IMR-90 (cell line): ENCODE measurements around the gene PCNP. TPM values are rescaled to one million over a fixed set of nuclear protein-coding genes. Genes with fewer than 3 reads are reported as not detected.

Experiments used
- ATAC-seq: fragments of 200-7000 bp; cut with Tn5 transposase; 2 replicates; pipeline ENCODE4 v1.9.1; 2020; ENCODE audit warnings: low read depth, mild to moderate bottlenecking, moderate library complexity
- BruUV-seq: library from RNA; stranded (reverse); fragments of 400-500 nt; replicated peaks from 2 replicates; lab custom pipeline; 2021; lab: Mats Ljungman, UMichigan
- CTCF ChIA-PET: fragments of 300-600 bp; formaldehyde crosslinking; extraction: SDS; loops from one replicate; lab custom pipeline; 2021; ENCODE audit warnings: antibody characterized with exemption; lab: Yijun Ruan, JAX
- POLR2A ChIA-PET: fragments of 300-600 bp; sonication (Branson Sonifier 250); formaldehyde crosslinking; loops from one replicate; lab custom pipeline; 2022; ENCODE audit warnings: antibody characterized with exemption; ENCODE audit not compliant: unreplicated experiment; lab: Charles Lee
- DNase-seq: peaks from one replicate; pipeline ENCODE4 v3.0.0; 2013
- H2AFZ ChIP-seq: replicated peaks from 2 replicates; pipeline ENCODE3; 2013; ENCODE audit warnings: low read length, mild to moderate bottlenecking; ENCODE audit not compliant: poor library complexity
- H2AK5ac ChIP-seq: 2 replicates; pipeline ENCODE4 v1.6.1; 2013; ENCODE audit warnings: low read depth, low read length, inconsistent platforms
- H2AK9ac ChIP-seq: replicated peaks from 2 replicates; pipeline ENCODE3; 2013; ENCODE audit warnings: mild to moderate bottlenecking, low read depth, low read length, moderate library complexity; ENCODE audit not compliant: poor library complexity
- H2BK120ac ChIP-seq: 2 replicates; pipeline ENCODE4 v1.6.1; 2013; ENCODE audit warnings: low read depth, low read length, inconsistent platforms
- H2BK15ac ChIP-seq: 3 replicates; pipeline ENCODE4 v1.6.1; 2013; ENCODE audit warnings: low read depth, low read length, inconsistent platforms
- H2BK20ac ChIP-seq: 2 replicates; pipeline ENCODE4 v1.6.1; 2013; ENCODE audit warnings: low read depth, mild to moderate bottlenecking, inconsistent platforms, low read length, moderate library complexity
- H2BK5ac ChIP-seq: 2 replicates; pipeline ENCODE4 v1.6.1; 2013; ENCODE audit warnings: mild to moderate bottlenecking, low read depth, low read length, inconsistent platforms; ENCODE audit not compliant: poor library complexity, severe bottlenecking
- H3K14ac ChIP-seq: replicated peaks from 2 replicates; pipeline ENCODE4 v1.6.1; 2013; ENCODE audit warnings: low read depth, low read length, inconsistent platforms
- H3K18ac ChIP-seq: 2 replicates; pipeline ENCODE4 v1.6.1; 2013; ENCODE audit warnings: low read depth, low read length, control low read depth
- H3K23ac ChIP-seq: 2 replicates; pipeline ENCODE4 v1.6.1; 2013; ENCODE audit warnings: low read depth, low read length, inconsistent platforms
- H3K27ac ChIP-seq: 2 replicates; pipeline ENCODE4 v1.5.1; 2013; ENCODE audit warnings: mild to moderate bottlenecking, control low read depth, low read length; ENCODE audit not compliant: insufficient read depth
- H3K27me3 ChIP-seq: 2 replicates; pipeline ENCODE4 v1.6.1; 2013; ENCODE audit warnings: low read length; ENCODE audit not compliant: control insufficient read depth, insufficient read depth
- H3K36me3 ChIP-seq: 2 replicates; pipeline ENCODE4 v1.6.1; 2013; ENCODE audit warnings: low read length, mixed read lengths; ENCODE audit not compliant: control insufficient read depth, insufficient read depth
- H3K4ac ChIP-seq: 2 replicates; pipeline ENCODE4 v1.6.1; 2013; ENCODE audit warnings: low read depth, low read length, inconsistent platforms
- H3K4me1 ChIP-seq: 2 replicates; pipeline ENCODE4 v1.6.1; 2013; ENCODE audit warnings: low read length, mixed read lengths; ENCODE audit not compliant: control insufficient read depth, insufficient read depth
- H3K4me2 ChIP-seq: 2 replicates; pipeline ENCODE4 v1.6.1; 2013; ENCODE audit warnings: low read depth, mild to moderate bottlenecking, control low read depth, low read length, moderate library complexity
- H3K4me3 ChIP-seq: 2 replicates; pipeline ENCODE4 v1.5.1; 2013; ENCODE audit warnings: low read depth, mild to moderate bottlenecking, control low read depth, low read length, moderate library complexity; ENCODE audit not compliant: insufficient read depth
- H3K56ac ChIP-seq: 2 replicates; pipeline ENCODE4 v1.6.1; 2013; ENCODE audit warnings: low read length, inconsistent platforms; ENCODE audit not compliant: insufficient read depth; ENCODE audit errors: extremely low read depth
- H3K79me1 ChIP-seq, 2 experiments: 2 replicates each; pipeline ENCODE4 v1.6.1; 2013; ENCODE audit warnings: low read length in 2 of 2, inconsistent platforms in 1 of 2, low read depth in 1 of 2
- H3K9ac ChIP-seq: 2 replicates; pipeline ENCODE4 v1.6.1; 2013; ENCODE audit warnings: low read depth, low read length, control low read depth
- H3K9me1 ChIP-seq: 2 replicates; pipeline ENCODE4 v1.6.1; 2013; ENCODE audit warnings: low read length, inconsistent platforms; ENCODE audit not compliant: insufficient read depth
- H3K9me3 ChIP-seq: 2 replicates; pipeline ENCODE4 v1.6.1; 2013; ENCODE audit warnings: low read length; ENCODE audit not compliant: control insufficient read depth, insufficient read depth
- H4K20me1 ChIP-seq: 2 replicates; pipeline ENCODE4 v1.6.1; 2013; ENCODE audit warnings: low read length, inconsistent platforms; ENCODE audit not compliant: insufficient read depth
- H4K5ac ChIP-seq: 2 replicates; pipeline ENCODE4 v1.6.1; 2013; ENCODE audit warnings: mild to moderate bottlenecking, low read depth, low read length, control low read depth
- H4K8ac ChIP-seq, 2 experiments: 2 replicates each; pipeline ENCODE4 v1.6.1; 2013; ENCODE audit warnings: low read depth in 2 of 2, low read length in 2 of 2, control low read depth in 1 of 2, inconsistent platforms in 1 of 2
- H4K91ac ChIP-seq: 2 replicates; pipeline ENCODE4 v1.6.1; 2013; ENCODE audit warnings: low read depth, low read length, inconsistent platforms; ENCODE audit not compliant: insufficient read depth
- CEBPB ChIP-seq: IDR thresholded peaks from 2 replicates; pipeline ENCODE4 v1.6.1; 2012; ENCODE audit warnings: low read depth, low read length, improper control_type of control experiment
- CHD1 ChIP-seq: IDR thresholded peaks from 2 replicates; pipeline ENCODE4 v1.6.1; 2012; ENCODE audit warnings: low read depth, low read length, improper control_type of control experiment
- FOS ChIP-seq: fragments of 150-350 bp; IDR thresholded peaks from 2 replicates; pipeline ENCODE4 v1.6.1; 2016; ENCODE audit warnings: low read depth, low read length
- MAFK ChIP-seq: IDR thresholded peaks from 2 replicates; pipeline ENCODE4 v1.6.1; 2012; ENCODE audit warnings: low read depth, low read length, improper control_type of control experiment
- MAZ ChIP-seq: IDR thresholded peaks from 2 replicates; pipeline ENCODE4 v1.6.1; 2012; ENCODE audit warnings: low read depth, mild to moderate bottlenecking, low read length, improper control_type of control experiment, moderate library complexity, borderline replicate concordance
- MXI1 ChIP-seq: IDR thresholded peaks from 2 replicates; pipeline ENCODE4 v1.6.1; 2012; ENCODE audit warnings: low read depth, mild to moderate bottlenecking, low read length, moderate library complexity, borderline replicate concordance
- POLR2A ChIP-seq: IDR thresholded peaks from 2 replicates; pipeline ENCODE4 v1.6.1; 2012; ENCODE audit warnings: mild to moderate bottlenecking, low read depth, low read length
- RCOR1 ChIP-seq: IDR thresholded peaks from 2 replicates; pipeline ENCODE4 v1.6.1; 2012; ENCODE audit warnings: mild to moderate bottlenecking, low read length, improper control_type of control experiment; ENCODE audit not compliant: insufficient replicate concordance
- RFX5 ChIP-seq: IDR thresholded peaks from 2 replicates; pipeline ENCODE4 v1.8.0; 2012; ENCODE audit warnings: low read depth, mild to moderate bottlenecking, low read length, moderate library complexity
- SMC3 ChIP-seq: fragments of 150-350 bp; IDR thresholded peaks from 2 replicates; pipeline ENCODE4 v1.6.1; 2016; ENCODE audit warnings: low read depth, mild to moderate bottlenecking, antibody characterized with exemption, low read length, moderate library complexity
- WGBS, 2 experiments: methylation state at CpG; one replicate each; pipeline versions ENCODE4 v1.1.5 to v1.1.7; 2013; ENCODE audit warnings: missing lambda C conversion rate in 2 of 2; ENCODE audit not compliant: insufficient read length in 1 of 2; ENCODE audit errors: extremely low coverage in 2 of 2; 5-methylcytosine and 5-hydroxymethylcytosine counted together
- dilution Hi-C: fragments of 300-500 bp; cut with HindIII; formaldehyde crosslinking; loops from one replicate; pipeline ENCODE4 v1.14.3; 2018; ENCODE audit warnings: low sequenced_read_pairs; ENCODE audit not compliant: unreplicated experiment
- in situ Hi-C: fragments of 300-500 bp; cut with MboI; formaldehyde crosslinking; loops from 3 replicates; pipeline ENCODE4 v1.14.3; 2019; ENCODE audit warnings: low sequenced_read_pairs, inconsistent platforms, mixed read lengths
- intact Hi-C: fragments of 100-400 bp; cut with micrococcal nuclease; formaldehyde crosslinking; loops from 2 replicates; pipeline ENCODE4 v1.10.0; 2022
- polyA plus RNA-seq, 3 experiments: library from polyadenylated mRNA; depleted of rRNA; stranded (reverse); fragments of >200 nt; gene quantifications; 2 replicates each; pipeline ENCODE4 v1.2.3, GENCODE V29; 2012; ENCODE audit warnings: low replicate concordance in 1 of 3
- total RNA-seq: library from RNA; depleted of rRNA; stranded (reverse); fragments of >200 nt; gene quantifications from 2 replicates; pipeline ENCODE4 v1.2.3, GENCODE V29; 2012
- TF ChIP-seq, protein P1 (sequence below): fragments of 150-350 bp; IDR thresholded peaks from 2 replicates; pipeline ENCODE4 v1.6.1; 2016; ENCODE audit warnings: low read depth, mild to moderate bottlenecking, low read length, moderate library complexity, borderline replicate concordance

Gene PCNP
- total and polyA plus RNA-seq, 2 of the 4 experiments (the other 2 are of a cell fraction): 34.6 to 53.2 TPM

DNA sequence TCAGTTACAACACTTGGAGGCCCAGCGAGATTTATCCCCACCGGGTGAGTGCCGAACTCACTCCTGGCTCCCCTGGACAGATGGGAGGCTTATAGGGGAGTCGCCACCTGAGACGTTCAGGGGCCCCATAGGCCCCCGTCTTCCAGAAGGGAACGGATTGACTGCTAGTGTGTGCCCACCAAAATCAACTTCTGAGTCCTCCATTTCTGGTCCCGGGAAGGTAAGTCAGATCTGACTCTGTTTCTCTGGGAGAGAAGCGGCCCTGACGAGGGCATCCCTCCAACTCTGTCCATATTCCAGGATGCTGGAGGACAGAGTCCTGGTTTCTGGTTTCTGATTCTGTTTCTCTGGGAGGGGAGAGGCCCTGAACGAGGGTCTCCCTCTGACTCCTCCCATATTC is 58.6 kb downstream of the PCNP start:
- Histone ChIP-seq H2BK120ac (no peak overlapping the region), H2BK15ac (no peak overlapping the region), H3K79me1 (no peaks in the 10 kb centered on the region), H2BK20ac (no peak overlapping the region), H4K5ac (no peak overlapping the region), H3K4me2 (no peak overlapping the region), H4K20me1 (no peaks in the 10 kb centered on the region), H3K9me3 (no peaks in the 10 kb centered on the region), H2AK5ac (no peak overlapping the region), H3K27me3 (peaks cover 5% of the 10 kb centered on the region; the same call in 1 of the 2 replicates), H4K91ac (no peak overlapping the region), H3K9ac (no peak overlapping the region), H3K18ac (no peak overlapping the region), H3K56ac (no peak overlapping the region), H3K4ac (no peak overlapping the region), H3K4me1 (no peaks in the 10 kb centered on the region), H3K9me1 (no peaks in the 10 kb centered on the region), H4K8ac (no peak overlapping the region), H3K14ac (no peak overlapping the region), H3K27ac (no peak overlapping the region), H2AFZ (no peak overlapping the region), H2BK5ac (no peak overlapping the region), H3K23ac (no peak overlapping the region), H3K36me3 (no peaks in the 10 kb centered on the region), H3K4me3 (no peak overlapping the region), H2AK9ac (no peak overlapping the region)
- CTCF ChIA-PET: no interaction called here
- POLR2A ChIA-PET: no interaction called here
- intact Hi-C loops: no loop called here
- dilution Hi-C loops: no loop called here
- no TSS peak for BruUV-seq
- DNase-seq (no peak), ATAC-seq (no peak)
- 80% methylated on average over 2 of the region's 11 CpGs; no CpG with 5 or more reads in 1 of the 2 experiments for WGBS, 2 experiments
- in situ Hi-C loops: no loop called here
- no peak for TF ChIP-seq RCOR1
- no peak for TF ChIP-seq MXI1
- TF ChIP-seq, protein P1, sequence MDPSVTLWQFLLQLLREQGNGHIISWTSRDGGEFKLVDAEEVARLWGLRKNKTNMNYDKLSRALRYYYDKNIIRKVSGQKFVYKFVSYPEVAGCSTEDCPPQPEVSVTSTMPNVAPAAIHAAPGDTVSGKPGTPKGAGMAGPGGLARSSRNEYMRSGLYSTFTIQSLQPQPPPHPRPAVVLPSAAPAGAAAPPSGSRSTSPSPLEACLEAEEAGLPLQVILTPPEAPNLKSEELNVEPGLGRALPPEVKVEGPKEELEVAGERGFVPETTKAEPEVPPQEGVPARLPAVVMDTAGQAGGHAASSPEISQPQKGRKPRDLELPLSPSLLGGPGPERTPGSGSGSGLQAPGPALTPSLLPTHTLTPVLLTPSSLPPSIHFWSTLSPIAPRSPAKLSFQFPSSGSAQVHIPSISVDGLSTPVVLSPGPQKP: no peak
- TF ChIP-seq CHD1: no peak
- TF ChIP-seq RFX5: no peak
- no peak for TF ChIP-seq CEBPB
- TF ChIP-seq FOS: no peak
- TF ChIP-seq MAFK: no peak
- TF ChIP-seq POLR2A: no peak
- no peak for TF ChIP-seq MAZ
- no peak for TF ChIP-seq SMC3
